Fibroblast of lung (primary cell): ENCODE results near the gene IL18R1.
A peak's percentile ranks its signal among the peaks of the same experiment; 100 is the strongest.

Source experiments
- CTCF ChIP-seq, 2 donors: IDR thresholded peaks in 1 of 2; conservative IDR thresholded peaks in 1 of 2; 1 replicate in 1 of 2; 2 replicates in 1 of 2; pipeline ENCODE4 v1.5.1; 2011 to 2012; ENCODE audit warnings: low read length in 2 of 2, control low read depth in 1 of 2, inconsistent platforms in 1 of 2, low read depth in 1 of 2, mild to moderate bottlenecking in 1 of 2
- EZH2 ChIP-seq: IDR thresholded peaks from 2 replicates; pipeline ENCODE4 v1.5.1; 2012; ENCODE audit warnings: low read length, control low read depth, mild to moderate bottlenecking; ENCODE audit errors: missing control alignments

GRCh38 chr2:102442967-102443828, 87.6 kb downstream of the IL18R1 start:
- TF ChIP-seq CTCF (conservative IDR thresholded peaks at IDR 0.05 in 1 of 2, IDR thresholded peaks at IDR 0.05 in 1 of 2; ENCODE audit: low read depth in 1 of 2, low read length in 2 of 2) (peak; percentile 75 to 76), EZH2 (no peak)
